Osteocyte (in vitro differentiated cells): ENCODE measurements around the gene CYTH1. TPM values are rescaled to one million over a fixed set of nuclear protein-coding genes. Genes with fewer than 3 reads are reported as not detected.

Experiments
- DNase-seq: peaks from one replicate; pipeline ENCODE4 v3.0.0; 2021; ENCODE audit warnings: mixed read lengths; ENCODE audit not compliant: unreplicated experiment; ENCODE audit errors: extremely low spot score
- H3K27ac Mint-ChIP-seq: one replicate; pipeline ENCODE4 v1.8.0; 2021; ENCODE audit warnings: mild to moderate bottlenecking, mixed read lengths; ENCODE audit not compliant: unreplicated experiment
- H3K27me3 Mint-ChIP-seq: one replicate; pipeline ENCODE4 v1.8.0; 2021; ENCODE audit warnings: mixed read lengths; ENCODE audit not compliant: unreplicated experiment
- H3K36me3 Mint-ChIP-seq: one replicate; pipeline ENCODE4 v1.8.0; 2021; ENCODE audit warnings: mixed read lengths; ENCODE audit not compliant: unreplicated experiment
- H3K4me1 Mint-ChIP-seq: one replicate; pipeline ENCODE4 v1.8.0; 2021; ENCODE audit warnings: mixed read lengths; ENCODE audit not compliant: unreplicated experiment
- H3K4me3 Mint-ChIP-seq: one replicate; pipeline ENCODE4 v1.8.0; 2021; ENCODE audit warnings: mild to moderate bottlenecking, moderate library complexity, mixed read lengths; ENCODE audit not compliant: unreplicated experiment
- H3K9me3 Mint-ChIP-seq: one replicate; pipeline ENCODE4 v1.8.0; 2021; ENCODE audit warnings: mixed read lengths; ENCODE audit not compliant: unreplicated experiment
- total RNA-seq: library from RNA; stranded (reverse); gene quantifications from 2 replicates; pipeline ENCODE4 v1.2.1, GENCODE V29; 2021
- TF ChIP-seq, protein P1 (sequence below): fragments of 200-600 bp; sonication (generic); IDR thresholded peaks from 2 replicates; pipeline ENCODE4 v1.5.0; 2021; ENCODE audit warnings: antibody characterized with exemption, mild to moderate bottlenecking, moderate library complexity

CYTH1 gene
- total RNA-seq, 1 donor from 2014 or later, result 113 TPM

DNA sequence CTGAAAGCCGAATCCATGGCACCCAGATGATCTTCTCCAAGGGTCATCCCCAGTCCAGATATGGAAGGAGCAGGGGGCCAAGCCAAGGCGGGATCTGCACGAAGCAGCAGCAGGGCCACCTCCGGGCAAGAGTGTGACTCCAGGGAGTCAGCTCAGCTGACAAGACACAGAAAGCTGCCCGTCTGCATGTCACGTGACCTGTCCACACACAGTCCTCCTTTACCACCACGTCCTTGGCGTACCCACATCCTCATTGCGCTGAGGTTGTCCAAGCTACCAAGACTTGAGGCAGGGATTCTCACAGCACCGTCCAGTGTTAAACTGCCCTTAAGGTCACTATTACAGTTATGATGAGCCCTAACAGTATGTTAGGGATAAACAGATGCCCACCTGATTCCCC lies 11.3 kb upstream of the CYTH1 start:
- H3K27ac Mint-ChIP-seq, result no peak overlapping the region
- peaks cover 31% of the 10 kb centered on the region for H3K4me1 Mint-ChIP-seq
- no peak for DNase-seq
- TF ChIP-seq, protein P1, sequence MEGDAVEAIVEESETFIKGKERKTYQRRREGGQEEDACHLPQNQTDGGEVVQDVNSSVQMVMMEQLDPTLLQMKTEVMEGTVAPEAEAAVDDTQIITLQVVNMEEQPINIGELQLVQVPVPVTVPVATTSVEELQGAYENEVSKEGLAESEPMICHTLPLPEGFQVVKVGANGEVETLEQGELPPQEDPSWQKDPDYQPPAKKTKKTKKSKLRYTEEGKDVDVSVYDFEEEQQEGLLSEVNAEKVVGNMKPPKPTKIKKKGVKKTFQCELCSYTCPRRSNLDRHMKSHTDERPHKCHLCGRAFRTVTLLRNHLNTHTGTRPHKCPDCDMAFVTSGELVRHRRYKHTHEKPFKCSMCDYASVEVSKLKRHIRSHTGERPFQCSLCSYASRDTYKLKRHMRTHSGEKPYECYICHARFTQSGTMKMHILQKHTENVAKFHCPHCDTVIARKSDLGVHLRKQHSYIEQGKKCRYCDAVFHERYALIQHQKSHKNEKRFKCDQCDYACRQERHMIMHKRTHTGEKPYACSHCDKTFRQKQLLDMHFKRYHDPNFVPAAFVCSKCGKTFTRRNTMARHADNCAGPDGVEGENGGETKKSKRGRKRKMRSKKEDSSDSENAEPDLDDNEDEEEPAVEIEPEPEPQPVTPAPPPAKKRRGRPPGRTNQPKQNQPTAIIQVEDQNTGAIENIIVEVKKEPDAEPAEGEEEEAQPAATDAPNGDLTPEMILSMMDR, result no peak
- H3K4me3 Mint-ChIP-seq, result no peak overlapping the region
- no peaks in the 10 kb centered on the region for H3K9me3 Mint-ChIP-seq
- H3K27me3 Mint-ChIP-seq, result no peaks in the 10 kb centered on the region
- peaks cover 50% of the 10 kb centered on the region for H3K36me3 Mint-ChIP-seq

DNA sequence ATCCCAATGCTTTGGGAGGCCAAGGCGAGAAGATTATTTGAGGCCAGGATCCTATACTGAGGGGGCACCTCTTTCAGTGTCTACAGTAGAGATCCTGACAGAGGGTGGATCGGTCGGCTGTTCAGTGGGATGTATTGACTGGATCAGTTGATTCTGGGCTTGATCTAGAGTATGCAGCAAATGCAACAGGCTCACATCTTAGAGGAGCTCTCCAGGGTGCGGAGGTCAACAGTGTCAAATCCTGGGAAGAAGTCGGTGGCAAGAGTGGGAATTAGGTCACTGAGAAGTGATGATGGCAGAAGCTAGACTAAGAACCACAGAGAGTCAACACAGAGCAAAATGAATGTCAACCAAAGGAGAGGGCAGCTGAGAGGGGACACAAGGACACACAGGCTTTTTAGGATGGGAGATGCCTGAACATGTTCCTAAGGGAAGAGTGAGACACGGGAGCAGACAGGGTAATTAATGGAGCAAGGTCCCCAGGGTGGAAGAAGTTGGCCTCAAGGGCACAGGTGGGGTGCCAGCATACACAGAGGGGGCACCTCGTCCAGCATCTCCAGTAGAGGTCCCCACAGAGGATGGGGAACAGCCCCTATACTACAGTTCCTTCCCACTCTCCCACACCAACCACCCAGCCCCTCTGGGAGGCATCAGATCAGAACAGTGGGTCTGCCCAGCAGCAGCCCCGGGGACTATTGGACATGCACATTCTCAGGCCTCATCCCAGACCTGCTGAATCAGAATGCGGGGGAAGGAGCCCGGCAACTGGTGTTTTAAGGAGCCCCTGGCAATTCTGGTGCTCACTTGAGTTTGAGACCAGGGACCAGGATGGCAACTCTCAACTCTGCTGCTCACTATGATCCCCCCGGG lies 10.0 kb upstream of the CYTH1 start:
- no peak for DNase-seq
- no peak overlapping the region for H3K4me3 Mint-ChIP-seq
- TF ChIP-seq, protein P1, result no peak
- H3K27ac Mint-ChIP-seq, result peak overlapping the region; percentile 78
- H3K9me3 Mint-ChIP-seq, result no peaks in the 10 kb centered on the region
- peaks cover 40% of the 10 kb centered on the region for H3K36me3 Mint-ChIP-seq
- H3K4me1 Mint-ChIP-seq, result peaks cover 31% of the 10 kb centered on the region
- no peaks in the 10 kb centered on the region for H3K27me3 Mint-ChIP-seq

DNA sequence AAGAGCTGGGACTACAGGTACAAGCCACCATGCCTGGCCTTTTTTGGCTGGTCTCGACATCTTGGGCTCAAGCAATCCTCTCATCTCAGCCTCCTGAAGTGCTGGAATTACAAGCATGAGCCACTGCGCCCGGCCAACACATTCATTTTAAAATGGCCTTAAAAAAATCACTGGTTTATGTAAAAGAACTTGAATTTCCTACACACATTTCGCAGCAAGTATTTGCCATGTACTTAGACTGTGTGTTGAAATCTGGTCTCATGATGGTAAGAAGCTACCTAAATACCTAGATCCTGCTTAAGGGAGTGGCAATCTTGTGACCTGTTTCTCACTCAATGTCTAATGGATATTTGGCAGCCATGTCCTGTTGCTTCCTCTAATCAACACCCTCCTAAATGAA lies 8.5 kb upstream of the CYTH1 start:
- no peak for DNase-seq
- Mint-ChIP-seq H3K27me3 (no peaks in the 10 kb centered on the region), H3K36me3 (peaks cover 27% of the 10 kb centered on the region), H3K4me3 (no peak overlapping the region), H3K27ac (no peak overlapping the region), H3K4me1 (peaks cover 36% of the 10 kb centered on the region), H3K9me3 (no peaks in the 10 kb centered on the region)
- TF ChIP-seq, protein P1, result no peak

DNA sequence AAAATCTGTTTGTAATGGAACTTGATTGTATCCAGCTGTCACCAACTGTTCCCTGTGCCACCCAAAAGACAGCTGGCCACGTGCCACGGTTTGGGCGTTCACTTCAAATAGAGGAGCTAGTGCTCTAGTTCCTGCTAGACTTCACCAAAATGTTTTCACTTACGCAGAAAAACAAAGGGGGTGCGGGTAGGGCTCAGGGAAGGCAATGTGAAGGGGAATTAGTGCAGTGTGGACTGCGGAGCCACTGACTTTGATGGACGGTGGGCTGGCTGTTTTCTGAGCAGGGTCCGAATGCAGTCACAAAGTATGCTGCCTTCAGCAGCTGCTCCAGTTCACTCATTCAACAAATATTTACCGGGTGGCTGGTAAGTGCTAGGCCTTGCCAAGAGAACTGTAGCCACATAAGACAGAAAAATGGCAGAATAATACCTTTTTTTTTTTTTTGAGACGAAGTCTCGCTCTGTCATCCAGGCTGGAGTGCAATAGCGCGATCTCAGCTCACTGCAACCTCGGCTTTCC lies 7.6 kb upstream of the CYTH1 start:
- TF ChIP-seq, protein P1, result no peak
- no peak overlapping the region for H3K27ac Mint-ChIP-seq
- H3K36me3 Mint-ChIP-seq, result peaks cover 20% of the 10 kb centered on the region
- no peaks in the 10 kb centered on the region for H3K27me3 Mint-ChIP-seq
- H3K4me1 Mint-ChIP-seq, result peaks cover 38% of the 10 kb centered on the region
- no peak overlapping the region for H3K4me3 Mint-ChIP-seq
- DNase-seq, result no peak
- H3K9me3 Mint-ChIP-seq, result no peaks in the 10 kb centered on the region

DNA sequence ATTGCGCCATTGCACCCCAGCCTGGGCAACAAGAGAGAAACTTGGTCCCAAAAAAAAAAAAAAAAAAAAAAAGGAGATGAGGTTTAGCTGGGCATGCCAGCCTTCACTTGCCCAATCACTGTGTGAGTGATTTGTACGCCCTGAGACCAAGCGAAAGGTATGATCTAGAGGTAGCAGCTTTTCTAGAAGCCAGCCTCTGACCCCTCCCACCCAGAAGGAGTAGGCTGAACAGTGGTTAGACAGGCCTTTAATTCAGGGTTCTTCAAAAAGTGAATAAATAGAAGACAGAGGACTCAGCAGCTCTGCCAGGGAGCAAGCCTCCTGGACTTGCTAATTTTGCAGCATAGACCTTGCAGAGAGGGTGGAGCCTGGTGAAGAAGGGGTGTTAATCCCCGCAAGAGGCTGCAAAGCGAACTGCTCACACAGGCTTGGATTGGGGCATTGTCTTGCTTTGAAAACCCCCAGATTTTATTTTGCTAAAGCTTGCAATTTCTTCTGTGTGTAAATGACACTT lies 7.1 kb upstream of the CYTH1 start:
- Mint-ChIP-seq H3K4me3 (no peak overlapping the region), H3K27me3 (no peaks in the 10 kb centered on the region), H3K4me1 (peaks cover 38% of the 10 kb centered on the region), H3K36me3 (peaks cover 17% of the 10 kb centered on the region), H3K9me3 (no peaks in the 10 kb centered on the region), H3K27ac (no peak overlapping the region)
- TF ChIP-seq, protein P1, result no peak
- no peak for DNase-seq
